HFF-Myc (cell line): ENCODE data around the gene ITGB8.
"Not testable (repeated sequence)": the region's sequence is repeated elsewhere in the genome, so short reads cannot be mapped to it uniquely, and the experiment has no call there.

Source experiments
- DNase-seq: peaks from one replicate; pipeline ENCODE4 v3.0.0-alpha.2; 2011; ENCODE audit warnings: low read depth; ENCODE audit errors: extremely low read depth
- H3K4me3 ChIP-seq: replicated peaks from 2 replicates; pipeline ENCODE4 v1.5.1; 2011; ENCODE audit warnings: low read depth, mild to moderate bottlenecking, control low read depth, low read length
- TF ChIP-seq, protein P1 (sequence below): IDR thresholded peaks from 2 replicates; pipeline ENCODE4 v1.5.1; 2012; ENCODE audit warnings: mild to moderate bottlenecking, low read depth, low read length, control low read depth; ENCODE audit errors: missing control alignments

Gene ITGB8

DNA sequence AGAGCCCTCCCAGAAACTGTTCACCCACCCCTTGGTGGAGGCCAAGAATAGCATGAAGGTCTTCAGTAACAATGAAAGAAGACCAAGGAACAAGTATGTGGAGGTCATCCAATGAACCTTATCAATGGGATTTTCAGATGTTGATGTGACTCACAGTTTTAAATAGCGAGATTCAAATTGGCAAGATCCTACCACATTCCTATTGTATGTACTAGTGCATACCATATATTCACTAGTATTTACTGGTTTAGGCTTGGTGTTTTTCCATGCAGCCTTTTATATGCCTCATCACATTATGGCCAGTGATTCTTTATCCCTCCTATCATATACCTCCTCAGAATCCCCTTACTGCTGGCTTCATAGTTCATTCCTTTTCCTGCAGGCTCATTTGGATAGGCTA lies 54.4 kb downstream of the ITGB8 start:
- TF ChIP-seq, protein P1, sequence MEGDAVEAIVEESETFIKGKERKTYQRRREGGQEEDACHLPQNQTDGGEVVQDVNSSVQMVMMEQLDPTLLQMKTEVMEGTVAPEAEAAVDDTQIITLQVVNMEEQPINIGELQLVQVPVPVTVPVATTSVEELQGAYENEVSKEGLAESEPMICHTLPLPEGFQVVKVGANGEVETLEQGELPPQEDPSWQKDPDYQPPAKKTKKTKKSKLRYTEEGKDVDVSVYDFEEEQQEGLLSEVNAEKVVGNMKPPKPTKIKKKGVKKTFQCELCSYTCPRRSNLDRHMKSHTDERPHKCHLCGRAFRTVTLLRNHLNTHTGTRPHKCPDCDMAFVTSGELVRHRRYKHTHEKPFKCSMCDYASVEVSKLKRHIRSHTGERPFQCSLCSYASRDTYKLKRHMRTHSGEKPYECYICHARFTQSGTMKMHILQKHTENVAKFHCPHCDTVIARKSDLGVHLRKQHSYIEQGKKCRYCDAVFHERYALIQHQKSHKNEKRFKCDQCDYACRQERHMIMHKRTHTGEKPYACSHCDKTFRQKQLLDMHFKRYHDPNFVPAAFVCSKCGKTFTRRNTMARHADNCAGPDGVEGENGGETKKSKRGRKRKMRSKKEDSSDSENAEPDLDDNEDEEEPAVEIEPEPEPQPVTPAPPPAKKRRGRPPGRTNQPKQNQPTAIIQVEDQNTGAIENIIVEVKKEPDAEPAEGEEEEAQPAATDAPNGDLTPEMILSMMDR: no peak
- no peak overlapping the region for H3K4me3 ChIP-seq
- no peak for DNase-seq

DNA sequence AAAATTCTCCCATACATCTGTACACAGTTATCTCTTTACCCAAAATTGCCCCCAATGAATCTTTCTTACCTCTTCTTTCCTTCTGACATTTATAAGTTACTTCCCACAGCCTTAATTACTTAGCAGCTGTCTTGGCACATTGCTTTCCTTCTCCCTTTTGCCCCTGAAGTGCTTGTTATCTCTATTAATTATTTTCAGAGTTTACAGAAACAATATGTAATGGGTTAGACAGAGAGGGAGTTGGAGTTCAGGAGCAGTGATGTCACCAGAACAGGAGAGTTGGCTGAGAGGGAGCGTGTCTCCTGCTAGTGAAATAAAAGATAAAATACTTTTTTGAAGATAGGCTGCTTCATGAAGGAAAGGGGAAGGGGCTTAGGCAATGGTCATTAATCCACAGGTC lies 57.4 kb downstream of the ITGB8 start:
- no peak for DNase-seq
- TF ChIP-seq, protein P1: no peak
- no peak overlapping the region for H3K4me3 ChIP-seq

- not testable (repeated sequence) for DNase-seq, H3K4me3 ChIP-seq
Observed at GRCh38 chr7:20389192-20389591, 58.5 kb downstream of the ITGB8 start.

DNA sequence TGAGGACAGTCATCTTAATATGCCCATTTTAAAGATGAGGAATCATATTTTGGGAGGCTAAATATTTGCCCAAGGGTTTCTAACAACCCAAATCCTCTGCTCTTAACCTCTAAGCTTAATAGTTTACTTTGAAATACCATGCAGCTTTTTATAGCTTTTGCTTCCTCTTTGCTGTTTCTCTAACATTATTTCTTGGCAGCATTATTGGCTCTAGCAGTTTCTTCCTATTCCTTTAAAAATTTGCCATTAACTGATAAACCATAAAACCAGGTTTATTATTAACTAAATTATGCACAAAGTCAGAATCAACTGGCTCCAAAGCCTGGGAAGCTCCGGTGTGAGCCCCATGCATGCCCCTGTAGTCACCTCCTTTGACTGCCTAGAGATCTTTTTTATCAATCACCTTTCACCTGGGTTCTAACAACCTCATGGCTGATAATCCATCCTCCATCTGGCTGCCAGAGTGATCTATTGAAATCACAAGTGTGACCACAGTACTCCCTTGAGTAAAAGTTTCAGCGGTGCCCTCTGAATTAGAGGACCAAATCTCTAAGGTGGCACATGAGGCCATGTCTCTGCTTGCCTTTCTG lies 62.4 kb downstream of the ITGB8 start:
- H3K4me3 ChIP-seq: no peak overlapping the region
- no peak for DNase-seq
- TF ChIP-seq, protein P1: no peak

DNA sequence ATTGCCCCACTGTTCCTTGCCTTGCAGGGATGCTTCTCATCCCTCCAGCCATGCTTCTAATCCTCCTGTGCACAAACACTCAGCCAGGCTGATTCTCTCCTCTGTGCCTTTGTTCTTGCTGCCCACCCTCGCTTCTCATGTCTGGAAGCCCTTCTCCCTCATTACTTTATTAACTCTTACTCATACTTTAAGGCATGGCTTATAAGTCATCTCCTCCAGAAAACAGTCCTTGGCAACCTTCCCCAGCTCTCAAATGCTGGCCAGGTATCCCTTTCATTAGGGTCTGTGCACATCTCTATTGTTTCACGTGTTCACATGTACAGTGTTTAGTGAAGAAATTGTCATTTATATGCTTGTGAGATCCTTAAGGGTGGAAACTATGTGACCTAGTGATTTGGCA lies 62.9 kb downstream of the ITGB8 start:
- TF ChIP-seq, protein P1: no peak
- DNase-seq: no peak
- no peak overlapping the region for H3K4me3 ChIP-seq

DNA sequence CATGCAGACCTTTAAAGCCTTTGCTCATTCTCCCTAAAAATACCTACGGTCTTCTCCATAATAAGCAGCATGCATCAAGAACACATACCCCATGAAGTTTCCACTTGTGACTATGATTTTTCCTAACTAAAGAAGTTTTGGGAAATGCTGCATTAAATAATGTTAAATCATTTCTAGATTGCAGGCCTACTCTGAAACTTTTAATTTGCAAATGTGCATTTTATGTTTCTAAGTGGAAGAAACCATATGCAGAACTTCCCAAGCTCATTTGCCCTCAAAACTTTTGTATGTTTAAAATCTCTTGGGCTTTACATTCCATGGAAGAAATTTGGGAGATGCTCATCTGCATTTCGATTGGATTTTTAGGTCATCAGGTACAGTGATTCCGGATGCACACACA lies 63.6 kb downstream of the ITGB8 start:
- DNase-seq: no peak
- TF ChIP-seq, protein P1: no peak

GRCh38 chr7:20395104-20395503 lies 64.4 kb downstream of the ITGB8 start:
- no peak overlapping the region for H3K4me3 ChIP-seq
- no peak for DNase-seq
- TF ChIP-seq, protein P1: no peak

More for the DNA sequence above, 63.6 kb downstream of the ITGB8 start:
- H3K4me3 ChIP-seq: no peak overlapping the region
